GM18520 (cell line): ENCODE results near the gene COG8.

ENCODE experiments used
- ATAC-seq: cut with Tn5 transposase; IDR thresholded peaks from one replicate; pipeline ENCODE4 v1.9.1; 2021; ENCODE audit not compliant: unreplicated experiment

COG8 gene

DNA sequence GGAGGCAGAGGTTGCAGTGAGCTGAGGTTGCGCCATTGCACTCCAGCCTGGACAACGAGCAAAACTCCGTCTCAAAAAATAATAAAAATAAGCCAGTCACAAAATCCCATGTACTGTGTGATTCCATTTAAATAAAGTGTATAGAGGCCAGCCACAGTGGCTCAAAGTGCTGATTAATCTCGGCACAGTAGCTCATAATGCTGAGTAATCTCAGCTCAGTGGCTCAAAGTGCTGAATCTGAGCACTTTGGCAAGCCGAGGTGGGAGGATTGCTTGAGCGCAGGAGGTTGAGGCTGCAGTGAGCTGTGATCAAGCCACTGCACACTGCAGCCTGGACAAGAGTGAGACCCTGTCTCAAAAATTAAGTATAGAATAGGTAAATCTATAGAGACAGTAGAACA, 7.3 kb upstream of the COG8 start:
- ATAC-seq, result no peak

DNA sequence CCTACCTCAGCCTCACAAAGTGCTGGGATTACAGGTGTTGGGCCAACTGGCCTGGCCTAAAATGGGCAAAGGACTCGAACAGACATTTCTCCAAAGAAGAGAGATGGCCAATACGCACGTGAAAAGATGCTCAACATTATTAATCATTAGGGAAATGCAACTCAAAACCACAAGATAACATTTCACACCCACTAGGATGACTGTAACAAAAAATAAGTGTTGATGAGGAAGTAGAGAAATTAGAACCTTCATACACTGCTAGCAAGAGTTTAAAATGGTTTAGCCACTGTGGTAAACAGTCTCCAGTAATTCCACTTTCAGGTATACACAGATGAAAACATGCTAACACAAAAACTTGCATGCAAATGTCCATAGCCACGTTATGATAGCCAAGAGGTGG, 6.6 kb upstream of the COG8 start:
- no peak for ATAC-seq

DNA sequence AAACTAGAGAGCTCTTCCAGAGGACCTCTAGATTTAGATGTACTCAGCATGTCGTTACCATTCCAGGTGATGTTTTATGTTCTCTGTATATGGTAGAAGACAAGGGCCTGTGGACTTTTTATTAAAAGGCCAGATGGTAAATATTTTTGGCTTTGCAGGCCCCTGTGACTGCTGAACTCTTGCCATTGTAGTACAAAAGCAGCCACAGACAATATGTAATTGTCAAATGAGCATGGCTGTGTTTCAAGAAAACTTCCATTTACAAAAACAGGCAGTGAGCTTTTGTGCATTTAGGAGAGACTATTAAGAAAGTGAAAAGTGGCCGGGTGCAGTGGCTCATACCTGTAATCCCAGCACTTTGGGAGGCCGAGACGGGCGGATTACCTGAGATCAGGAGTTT, 4.8 kb upstream of the COG8 start:
- no peak for ATAC-seq

DNA sequence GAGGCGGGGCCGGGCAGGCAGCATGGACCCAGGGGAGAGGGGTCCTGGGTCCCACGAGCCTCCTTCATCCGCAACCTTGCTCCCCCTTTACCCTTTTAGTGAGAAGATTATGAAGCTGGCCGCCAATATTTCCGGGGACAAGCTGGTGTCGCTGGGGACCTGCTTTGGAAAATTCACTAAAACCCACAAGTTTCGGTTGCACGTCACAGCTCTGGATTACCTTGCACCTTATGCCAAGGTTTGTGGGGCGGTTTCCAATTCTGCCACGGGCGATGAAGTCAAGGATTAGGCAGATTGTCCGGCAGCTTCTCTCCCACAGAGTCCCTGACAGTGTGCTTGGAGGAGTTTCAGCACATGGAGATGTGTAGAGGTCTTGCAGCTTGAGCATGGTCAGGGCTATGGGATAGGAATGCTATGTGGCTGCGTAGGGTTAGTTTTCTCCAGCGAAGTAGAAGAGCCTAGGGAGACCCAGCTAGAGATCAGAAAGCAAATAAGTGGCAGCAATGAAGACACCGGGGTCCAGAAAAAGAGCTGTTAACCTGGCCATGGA, 806 bp upstream of the COG8 start:
- no peak for ATAC-seq

DNA sequence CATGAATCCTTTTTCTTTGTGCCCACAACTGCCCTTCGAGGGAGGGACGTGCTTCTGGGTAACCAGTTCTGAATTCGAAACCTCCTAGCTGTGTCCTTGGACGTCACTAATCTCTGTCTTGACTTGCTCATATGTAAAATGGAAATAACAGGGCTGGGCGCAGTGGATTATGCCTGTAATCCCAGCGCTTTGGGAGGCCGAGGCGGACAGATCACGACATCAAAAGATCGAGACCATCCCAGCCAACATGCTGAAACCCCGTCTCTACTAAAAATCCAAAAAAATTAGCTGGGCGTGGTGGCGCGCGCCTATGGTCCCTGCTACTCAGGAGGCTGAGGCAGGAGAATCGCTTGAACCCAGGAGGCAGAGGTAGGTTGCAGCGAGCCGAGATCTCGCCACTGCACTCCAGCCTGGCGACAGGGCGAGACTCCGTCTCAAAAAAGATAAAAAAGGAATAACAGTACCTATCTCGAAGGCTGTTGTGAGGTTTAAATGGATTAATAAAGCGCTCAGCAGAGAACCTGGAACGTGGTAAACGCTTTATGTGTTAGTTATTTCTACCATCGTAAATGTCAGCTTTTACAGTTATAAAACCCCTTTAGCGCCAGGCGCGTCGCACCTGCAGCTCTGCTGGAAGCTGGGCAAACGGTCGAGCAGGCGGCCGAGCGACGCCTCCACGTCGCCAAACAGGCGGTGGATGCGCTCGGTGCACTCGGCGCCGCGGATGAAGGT, 641 bp downstream of the COG8 start:
- no peak for ATAC-seq

DNA sequence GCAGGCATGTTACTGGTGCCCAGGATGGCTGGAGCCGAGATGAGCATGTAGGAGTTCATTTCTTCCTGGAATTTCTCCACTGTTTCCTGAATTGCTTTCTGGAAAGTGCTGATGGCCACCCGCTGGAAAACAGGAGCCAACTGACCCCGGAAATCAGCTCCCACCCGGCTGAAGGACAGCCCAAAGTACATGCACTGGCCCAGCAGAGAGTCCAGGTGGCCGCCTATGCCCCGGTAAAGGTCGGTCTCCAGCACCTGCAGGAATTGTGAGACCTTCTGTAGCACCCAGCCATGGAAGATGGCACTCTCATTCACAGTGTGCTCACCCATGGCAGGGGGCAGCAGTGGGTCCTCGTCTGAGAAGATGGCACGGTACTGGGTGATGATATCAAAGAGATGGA, 4.7 kb downstream of the COG8 start:
- no peak for ATAC-seq

DNA sequence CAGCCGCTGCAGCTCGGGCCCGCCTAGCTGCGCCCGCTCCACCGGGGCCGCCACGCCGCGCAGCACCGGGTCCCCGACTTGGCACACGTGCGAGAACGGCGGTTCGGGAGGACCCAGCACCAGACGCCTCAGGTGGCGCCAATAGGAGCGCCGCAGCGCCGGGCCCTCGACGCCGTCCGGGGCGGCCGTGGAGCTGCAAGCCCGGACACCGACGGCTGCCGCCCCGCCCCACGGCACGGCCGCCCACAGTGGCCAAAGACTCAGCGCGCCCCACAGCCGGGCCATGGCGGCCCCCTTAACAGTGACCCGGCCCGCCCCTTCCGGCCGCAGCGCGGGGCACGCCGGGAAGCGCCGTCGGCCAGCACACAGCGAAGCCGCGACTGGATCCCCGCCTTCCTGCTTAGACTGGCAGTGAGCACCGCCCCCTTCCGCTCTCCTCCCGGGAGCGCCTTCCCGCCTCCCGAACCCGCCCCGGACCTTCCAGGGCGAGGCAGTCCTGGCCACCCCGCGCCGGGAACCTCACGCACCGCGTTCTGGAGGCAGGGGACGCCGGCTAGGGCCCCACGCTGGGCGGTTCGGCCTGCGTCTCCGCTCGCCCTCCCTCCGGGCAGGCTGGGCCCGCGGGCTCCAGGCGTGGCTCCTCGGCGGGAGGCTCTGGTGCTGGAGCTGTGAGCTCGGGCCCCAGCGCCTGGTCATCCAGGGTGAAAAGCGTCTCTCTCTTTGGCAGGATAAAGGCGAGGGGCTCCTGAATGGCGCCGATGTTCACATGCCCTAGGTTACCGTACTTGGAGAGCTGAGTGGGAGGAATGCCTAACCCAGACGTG, 8.9 kb downstream of the COG8 start, which contains the start of gene PDF:
PDF (minus strand) TSS at position 303 of the 824 bp plus-strand sequence; CDS start at position 285, 18 bp downstream.
- ATAC-seq, result peak; percentile 86

DNA sequence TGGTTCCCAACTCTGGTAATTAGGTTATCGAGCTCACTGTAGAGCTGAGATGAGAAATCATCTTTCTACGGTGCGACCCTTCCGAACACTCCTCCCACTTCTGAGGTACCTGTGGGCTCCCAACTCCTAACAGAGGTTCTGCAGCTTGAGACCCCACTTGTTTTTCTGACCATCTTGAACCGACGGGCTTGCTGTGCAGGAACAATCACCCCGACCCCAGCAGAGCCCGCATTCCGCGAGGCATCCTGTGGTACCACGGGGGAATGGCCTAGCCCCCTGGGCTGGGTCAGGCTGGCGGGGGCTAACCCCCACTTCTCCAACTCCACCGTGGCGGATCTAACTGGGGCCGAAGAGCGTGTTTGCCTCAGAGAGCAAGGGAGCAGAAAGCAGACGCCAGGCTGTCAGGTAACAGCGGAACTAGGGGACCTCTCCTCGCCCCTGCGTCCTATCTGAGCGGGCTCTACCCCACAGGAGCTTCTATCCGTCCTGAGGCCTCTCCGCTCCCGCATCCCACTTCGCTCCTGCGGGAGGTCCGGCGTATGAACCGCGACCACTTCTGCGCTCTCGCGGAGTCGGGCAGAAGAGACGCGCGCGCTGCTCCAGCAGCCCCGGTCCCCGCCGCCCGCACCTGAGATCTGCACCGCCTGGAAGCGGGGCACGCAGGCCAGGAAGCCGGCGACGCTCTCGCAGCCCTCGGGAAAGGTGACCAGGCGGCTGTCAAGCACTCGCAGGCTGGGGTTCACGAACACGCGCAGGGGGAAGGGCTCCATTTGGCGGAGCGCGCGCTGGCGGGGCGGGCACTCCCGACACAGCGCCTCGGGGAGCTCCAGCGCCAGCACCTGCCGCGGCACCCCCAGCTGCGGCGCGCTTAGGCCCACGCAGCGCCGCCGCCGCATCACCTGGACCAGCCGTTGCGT, 9.7 kb downstream of the COG8 start:
- ATAC-seq, result no peak

DNA sequence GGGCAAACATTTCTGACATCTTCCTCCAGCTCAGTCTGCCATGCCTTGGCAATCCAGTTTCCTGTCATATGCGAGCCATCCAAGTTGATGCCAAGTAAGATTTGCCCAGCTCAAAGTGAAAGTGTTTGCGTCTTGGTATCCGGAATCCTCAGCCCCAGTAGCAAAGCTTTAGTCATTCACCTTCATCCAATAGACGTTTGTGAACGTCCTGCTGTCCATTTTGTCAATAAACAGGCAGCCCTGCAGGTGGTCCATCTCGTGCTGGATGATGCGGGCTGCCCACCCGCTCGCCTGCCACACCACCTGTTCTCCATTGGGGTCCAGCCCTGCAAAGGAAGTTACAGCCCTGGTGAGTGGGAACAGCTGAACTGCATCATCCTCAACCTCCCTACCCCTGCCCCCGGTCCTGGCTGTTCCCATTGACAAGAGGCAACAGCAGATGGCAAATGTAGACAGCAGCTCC, 10.5 kb downstream of the COG8 start:
- ATAC-seq, result no peak

DNA sequence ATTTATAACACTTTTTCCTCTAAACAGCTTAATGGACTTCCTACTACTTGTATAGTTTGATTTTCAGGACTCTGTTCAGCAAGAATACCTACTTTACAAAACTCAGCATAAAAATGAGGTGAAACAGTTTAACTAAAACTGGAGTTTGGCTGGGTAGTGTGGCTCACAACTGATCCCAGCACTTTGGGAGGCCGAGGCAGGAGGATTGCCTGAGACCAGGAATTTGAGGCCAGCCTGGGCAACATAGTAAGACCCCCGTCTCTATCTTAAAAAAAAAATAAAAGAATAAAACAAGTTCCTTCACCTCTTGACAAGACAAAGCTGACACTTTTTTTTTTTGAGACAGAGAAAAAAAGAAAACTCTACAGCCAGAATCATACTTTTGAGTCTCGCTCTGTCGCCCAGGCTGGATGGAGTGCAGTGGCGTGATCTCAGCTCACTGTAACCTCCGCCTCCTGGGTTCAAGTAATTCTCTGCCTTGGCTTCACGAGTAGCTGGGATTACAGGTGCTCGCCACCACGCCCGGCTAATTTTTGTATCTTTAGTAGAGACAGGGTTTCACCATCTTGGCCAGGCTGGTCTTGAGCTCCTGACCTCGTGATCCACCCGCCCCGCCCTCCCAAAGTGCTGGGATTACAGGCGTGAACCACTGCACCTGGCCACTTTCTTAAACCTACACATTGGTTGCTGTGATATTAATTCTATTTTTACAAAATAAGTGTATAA, 11.6 kb downstream of the COG8 start:
- ATAC-seq, result no peak

DNA sequence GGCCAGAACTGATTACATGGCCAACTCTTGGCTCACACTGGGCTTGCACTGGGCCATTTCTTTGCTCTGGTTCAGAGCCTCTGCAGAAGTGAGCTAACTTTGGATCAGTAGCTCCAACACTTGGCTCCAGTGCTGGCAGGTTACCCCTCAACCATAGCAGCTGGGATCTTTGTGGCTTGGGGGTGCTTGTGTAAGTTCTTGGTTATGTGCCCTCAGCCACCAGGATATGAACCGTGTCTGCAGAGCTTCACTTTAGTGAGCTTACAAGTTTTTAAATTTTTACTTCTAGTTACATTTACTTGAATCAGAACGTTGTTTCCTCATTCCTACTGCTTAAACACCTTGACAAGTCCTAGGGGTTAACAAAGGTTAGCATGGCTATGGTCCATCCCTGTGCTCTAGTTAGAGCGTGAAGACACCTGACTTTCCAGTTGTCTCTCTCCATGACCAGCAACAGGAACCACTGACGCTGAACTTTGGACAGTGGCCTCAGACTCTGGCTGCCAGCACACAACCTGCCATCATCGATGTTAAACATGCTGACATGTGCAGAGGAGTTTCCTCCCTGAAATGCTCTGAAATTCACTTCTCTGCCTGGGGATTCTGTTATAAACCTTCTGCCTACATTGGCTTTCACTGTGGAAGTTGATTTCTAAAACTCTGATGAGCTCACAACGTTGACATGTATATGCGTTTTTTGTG, 13.0 kb downstream of the COG8 start:
- ATAC-seq, result no peak

DNA sequence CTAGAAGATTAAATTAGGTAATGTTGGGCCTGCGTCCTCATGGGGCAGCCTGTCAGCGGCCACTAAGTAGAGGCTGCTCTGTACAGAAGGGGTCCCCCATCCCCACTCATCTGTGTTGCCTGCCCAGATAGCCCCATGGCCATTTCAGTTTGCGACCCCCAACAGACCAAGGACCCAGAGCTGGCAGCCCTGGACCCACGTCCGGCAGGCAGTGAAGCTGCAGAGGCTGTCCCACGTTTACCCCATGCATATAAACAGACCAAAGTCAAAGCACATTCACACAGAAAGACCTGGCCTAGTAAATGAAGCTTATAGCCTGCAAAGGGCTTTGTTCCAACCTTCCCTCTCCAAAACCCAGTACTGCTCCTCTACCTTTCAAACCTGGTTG, 13.6 kb downstream of the COG8 start:
- ATAC-seq, result no peak

DNA sequence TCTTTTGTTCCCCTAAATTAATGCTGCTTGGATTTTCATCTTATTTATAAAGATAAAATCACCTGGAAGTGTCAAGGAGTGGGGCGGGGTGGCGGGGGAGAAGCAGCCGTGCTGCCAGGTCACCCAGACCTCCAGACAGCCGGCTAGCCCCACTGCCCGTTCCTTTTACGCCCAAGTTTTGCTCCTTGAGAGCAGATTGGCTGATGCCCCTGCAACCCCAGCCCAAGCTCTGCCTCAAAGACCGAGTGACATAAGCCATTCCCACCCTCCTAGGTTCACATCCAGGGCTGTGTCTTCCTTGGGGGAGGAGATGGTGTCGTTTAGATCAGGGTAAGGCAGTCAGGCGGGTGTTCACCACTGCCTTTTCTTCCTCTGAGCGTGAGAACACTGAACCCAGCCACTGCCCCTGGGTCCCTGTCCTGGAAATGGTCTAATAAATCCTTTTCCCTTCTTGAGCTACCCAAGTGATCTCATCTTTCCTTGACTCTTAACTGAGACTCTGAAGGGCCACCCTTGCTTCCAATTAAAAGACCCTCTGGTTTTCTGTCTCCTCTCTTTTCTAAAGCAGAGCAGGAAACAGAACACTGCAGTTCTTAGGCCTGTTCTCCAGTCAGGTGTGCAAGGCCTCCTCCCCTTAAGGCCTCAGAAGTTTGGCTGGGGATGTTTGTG, 14.6 kb downstream of the COG8 start:
- ATAC-seq, result no peak

DNA sequence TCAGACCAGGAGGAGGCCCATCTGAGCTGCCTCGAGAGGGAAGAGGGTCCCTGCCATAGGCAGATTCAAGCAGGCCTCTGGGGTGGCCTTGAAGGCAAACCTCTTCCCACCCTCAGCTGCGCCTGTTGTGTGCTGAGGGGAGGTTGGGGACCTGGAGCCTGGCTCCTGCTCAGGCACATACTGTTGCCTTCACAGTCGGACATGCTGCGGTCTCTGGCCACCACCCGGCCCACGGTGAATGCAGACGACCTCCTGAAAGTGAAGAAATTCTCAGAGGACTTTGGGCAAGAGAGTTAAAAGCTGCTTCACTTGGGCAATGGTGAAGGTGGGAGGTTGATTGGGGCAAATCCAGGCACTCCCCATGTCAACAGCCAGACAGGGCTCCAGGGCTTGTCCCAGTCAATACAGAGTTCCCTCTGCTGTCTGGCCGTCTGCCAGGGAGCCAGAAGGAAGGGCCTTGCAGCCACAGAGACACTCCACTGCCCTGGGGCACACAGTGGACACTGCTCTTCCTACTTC, 15.3 kb downstream of the COG8 start:
- ATAC-seq, result no peak

DNA sequence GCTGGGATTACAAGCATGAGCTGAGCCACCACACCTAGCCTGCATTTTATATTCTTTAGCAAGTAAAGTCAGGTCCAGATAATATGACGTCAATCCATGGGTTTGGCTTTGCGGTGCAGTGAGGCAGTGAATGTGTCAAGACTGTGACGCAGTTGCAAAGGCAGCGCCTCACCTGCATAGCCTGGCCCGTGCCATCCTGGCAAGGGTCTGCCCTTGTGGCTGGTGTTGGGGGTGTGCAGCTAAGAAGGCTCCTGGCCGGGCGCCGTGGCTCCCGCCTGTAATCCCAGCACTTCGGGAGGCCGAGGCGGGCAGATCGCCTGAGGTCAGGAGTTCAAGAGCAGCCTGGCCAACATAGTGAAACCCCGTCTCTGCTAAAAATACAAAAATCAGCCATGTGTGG, 15.9 kb downstream of the COG8 start:
- ATAC-seq, result no peak

DNA sequence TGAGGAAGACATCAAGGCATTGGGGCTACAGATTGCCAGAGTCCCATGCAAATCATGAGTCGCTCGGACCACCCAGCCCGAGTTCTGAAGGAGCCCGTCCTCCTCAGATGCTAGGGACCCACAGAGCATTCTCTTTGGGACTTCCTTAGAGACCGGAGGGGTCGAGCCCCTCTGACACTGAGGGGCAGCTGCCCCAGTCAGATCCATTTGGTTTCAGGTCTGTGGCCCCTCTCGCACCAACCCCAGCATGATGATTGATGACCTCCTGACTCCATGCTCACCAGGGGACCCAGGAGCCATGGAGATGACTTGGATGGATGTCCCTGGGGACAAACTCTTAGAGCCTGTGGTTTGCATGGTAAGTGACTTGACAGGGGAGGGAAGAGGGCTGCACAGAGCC, 17.0 kb downstream of the COG8 start:
- no peak for ATAC-seq

DNA sequence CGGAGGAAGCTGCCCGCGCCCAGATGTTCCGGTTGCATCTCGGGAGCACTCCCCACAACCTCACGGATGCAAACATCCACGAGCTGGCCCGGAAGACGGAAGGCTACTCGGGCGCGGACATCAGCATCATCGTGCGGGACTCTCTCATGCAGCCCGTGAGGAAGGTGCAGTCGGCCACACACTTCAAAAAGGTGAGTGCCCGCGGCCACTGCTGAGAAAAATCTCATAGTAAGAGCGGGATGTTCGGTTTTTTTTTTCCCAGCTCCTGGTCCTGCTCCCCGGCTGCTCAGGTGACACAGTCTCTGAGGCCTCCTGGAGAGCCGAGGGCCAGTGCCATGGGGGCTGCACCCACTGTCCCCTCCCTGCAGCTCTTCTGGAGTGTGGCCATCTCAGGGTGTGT, 18.3 kb downstream of the COG8 start:
- no peak for ATAC-seq

DNA sequence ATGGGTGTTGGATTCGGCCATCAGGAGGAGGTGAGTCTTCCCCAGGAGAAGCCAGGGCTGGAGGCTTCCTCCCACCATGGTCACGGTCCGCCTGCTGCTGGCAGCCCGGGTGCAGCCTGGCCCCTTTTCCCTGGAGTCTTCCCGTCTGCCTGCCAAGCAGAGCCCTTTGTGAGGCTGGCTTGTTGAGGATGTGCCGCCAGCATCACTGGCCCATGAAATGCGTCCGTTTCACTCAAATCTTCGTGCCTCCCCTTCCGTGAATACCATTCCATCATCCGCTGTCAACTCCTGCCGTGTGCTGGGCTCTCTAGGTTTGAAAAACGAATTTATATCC, 18.7 kb downstream of the COG8 start:
- ATAC-seq, result no peak
